SK-N-SH (cell line): ENCODE results near the gene BOD1L1.

Experiments
- CTCF ChIP-seq: fragments of 200-600 bp; sonication (generic); IDR thresholded peaks from 2 replicates; pipeline ENCODE4 v1.6.1; 2017; ENCODE audit warnings: antibody characterized with exemption, mild to moderate bottlenecking, moderate library complexity
- EP300 ChIP-seq, 2 experiments: IDR thresholded peaks; 2 replicates each; pipeline versions ENCODE4 v1.4.0 to v1.6.1; 2012; ENCODE audit warnings: borderline replicate concordance in 1 of 2, low read depth in 1 of 2, low read length in 1 of 2
- MXI1 ChIP-seq: IDR thresholded peaks from 2 replicates; pipeline ENCODE4 v1.6.1; 2012; ENCODE audit warnings: mild to moderate bottlenecking, low read depth, low read length, improper control_type of control experiment
- POLR2AphosphoS5 ChIP-seq: IDR thresholded peaks from 2 replicates; pipeline ENCODE4 v1.6.1; 2012; ENCODE audit warnings: low read depth, low read length
- RAD21 ChIP-seq: IDR thresholded peaks from 2 replicates; pipeline ENCODE4 v1.6.1; 2012; ENCODE audit warnings: mild to moderate bottlenecking, low read length
- SIN3A ChIP-seq: IDR thresholded peaks from 2 replicates; pipeline ENCODE4 v1.6.1; 2012; ENCODE audit warnings: low read depth, mild to moderate bottlenecking, low read length, moderate library complexity, borderline replicate concordance
- SMC3 ChIP-seq: IDR thresholded peaks from 2 replicates; pipeline ENCODE4 v1.6.1; 2012; ENCODE audit warnings: low read depth, low read length, improper control_type of control experiment
- TAF1 ChIP-seq: IDR thresholded peaks from 2 replicates; pipeline ENCODE4 v1.6.1; 2012; ENCODE audit warnings: low read depth, mild to moderate bottlenecking, low read length, moderate library complexity, borderline replicate concordance
- TCF12 ChIP-seq: IDR thresholded peaks from 2 replicates; pipeline ENCODE4 v1.4.0; 2012
- TF ChIP-seq, protein P1 (sequence below): fragments of 150-350 bp; IDR thresholded peaks from 2 replicates; pipeline ENCODE4 v1.6.1; 2016; ENCODE audit warnings: mild to moderate bottlenecking, low read depth, low read length

DNA sequence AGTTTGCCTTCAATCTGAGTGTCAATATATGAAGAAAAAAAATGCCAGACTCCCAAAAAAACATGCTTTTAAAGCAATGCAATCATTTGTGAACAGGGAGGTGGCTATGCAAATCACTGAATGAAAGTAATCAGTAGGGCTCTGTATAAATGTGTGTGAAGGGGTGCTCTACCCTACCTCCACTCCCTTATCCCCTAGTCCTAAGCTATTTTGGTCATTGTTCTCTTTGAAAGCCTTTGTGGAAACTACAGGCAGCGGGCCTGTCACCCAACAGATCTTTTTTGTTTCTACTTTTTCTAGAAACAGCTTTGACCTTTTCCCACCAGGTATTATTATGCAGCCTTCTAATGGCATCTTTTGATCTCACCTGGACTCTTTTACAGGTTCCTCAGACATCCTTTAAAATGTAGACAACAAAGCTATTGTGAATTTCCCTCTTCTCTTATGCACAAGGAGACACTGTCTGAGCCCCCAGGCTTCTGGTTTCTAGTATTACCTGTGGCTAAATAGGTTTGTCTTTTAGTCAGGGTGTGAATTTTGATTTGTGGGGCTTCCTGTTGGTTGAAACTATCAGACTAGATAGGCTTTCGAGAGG, 9.2 kb downstream of the BOD1L1 start:
- TF ChIP-seq, protein P1, sequence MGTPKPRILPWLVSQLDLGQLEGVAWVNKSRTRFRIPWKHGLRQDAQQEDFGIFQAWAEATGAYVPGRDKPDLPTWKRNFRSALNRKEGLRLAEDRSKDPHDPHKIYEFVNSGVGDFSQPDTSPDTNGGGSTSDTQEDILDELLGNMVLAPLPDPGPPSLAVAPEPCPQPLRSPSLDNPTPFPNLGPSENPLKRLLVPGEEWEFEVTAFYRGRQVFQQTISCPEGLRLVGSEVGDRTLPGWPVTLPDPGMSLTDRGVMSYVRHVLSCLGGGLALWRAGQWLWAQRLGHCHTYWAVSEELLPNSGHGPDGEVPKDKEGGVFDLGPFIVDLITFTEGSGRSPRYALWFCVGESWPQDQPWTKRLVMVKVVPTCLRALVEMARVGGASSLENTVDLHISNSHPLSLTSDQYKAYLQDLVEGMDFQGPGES = no peak
- TF ChIP-seq CTCF = no peak
- TF ChIP-seq POLR2AphosphoS5 = no peak
- TF ChIP-seq EP300 (IDR thresholded peaks at IDR 0.05; ENCODE audit: borderline replicate concordance in 1 of 2, low read depth in 1 of 2, low read length in 1 of 2) = no peak
- no peak for TF ChIP-seq TCF12
- no peak for TF ChIP-seq SIN3A
- no peak for TF ChIP-seq RAD21
- no peak for TF ChIP-seq TAF1
- TF ChIP-seq SMC3 = no peak
- TF ChIP-seq MXI1 = no peak
